K562 (cell line): ENCODE data around the gene RORC.

Experiments used
- CHD4 ChIP-seq: fragments of 200-600 bp; sonication (generic); IDR thresholded peaks from 3 replicates; pipeline ENCODE4 v1.6.1; 2012; ENCODE audit warnings: low read depth, mild to moderate bottlenecking, mixed read lengths, low read length, inconsistent platforms; ENCODE audit not compliant: insufficient read depth, insufficient replicate concordance, poor library complexity, severe bottlenecking
- MTA2 ChIP-seq: fragments of 450-650 bp; IDR thresholded peaks from 2 replicates; pipeline ENCODE4 v1.6.1; 2016; ENCODE audit warnings: low read depth
- MXI1 ChIP-seq: IDR thresholded peaks from 2 replicates; pipeline ENCODE4 v1.6.1; 2011; ENCODE audit warnings: low read depth, mild to moderate bottlenecking, improper control_type of control experiment, low read length
- POLR2A ChIP-seq: fragments of 450-650 bp; conservative IDR thresholded peaks from 2 replicates; pipeline ENCODE4 v1.6.1; 2016
- TBL1XR1 ChIP-seq, 2 experiments: IDR thresholded peaks; 2 replicates each; pipeline ENCODE4 v1.6.1; 2012; ENCODE audit warnings: improper control_type of control experiment in 2 of 2, low read length in 2 of 2, mild to moderate bottlenecking in 1 of 2
- ZNF212 ChIP-seq: fragments of 450-650 bp; formaldehyde crosslinking; IDR thresholded peaks from 2 replicates; pipeline ENCODE4 v1.4.0; 2020; ENCODE audit warnings: mild to moderate bottlenecking
- TF ChIP-seq, protein P1 (sequence below), 3 experiments: IDR thresholded peaks in 2 of 3; conservative IDR thresholded peaks in 1 of 3; 2 replicates each; pipeline ENCODE4 v1.5.1; 2011 to 2012; ENCODE audit warnings: low read length in 3 of 3, mild to moderate bottlenecking in 3 of 3, control low read depth in 2 of 3, improper control_type of control experiment in 1 of 3, inconsistent platforms in 1 of 3, low read depth in 1 of 3, mixed read lengths in 1 of 3, moderate library complexity in 1 of 3; ENCODE audit not compliant: insufficient read depth in 2 of 3

GRCh38 chr1:151802372-151802771 lies 29.2 kb downstream of the RORC start:
- no peak for TF ChIP-seq MTA2
- TF ChIP-seq, protein P1, sequence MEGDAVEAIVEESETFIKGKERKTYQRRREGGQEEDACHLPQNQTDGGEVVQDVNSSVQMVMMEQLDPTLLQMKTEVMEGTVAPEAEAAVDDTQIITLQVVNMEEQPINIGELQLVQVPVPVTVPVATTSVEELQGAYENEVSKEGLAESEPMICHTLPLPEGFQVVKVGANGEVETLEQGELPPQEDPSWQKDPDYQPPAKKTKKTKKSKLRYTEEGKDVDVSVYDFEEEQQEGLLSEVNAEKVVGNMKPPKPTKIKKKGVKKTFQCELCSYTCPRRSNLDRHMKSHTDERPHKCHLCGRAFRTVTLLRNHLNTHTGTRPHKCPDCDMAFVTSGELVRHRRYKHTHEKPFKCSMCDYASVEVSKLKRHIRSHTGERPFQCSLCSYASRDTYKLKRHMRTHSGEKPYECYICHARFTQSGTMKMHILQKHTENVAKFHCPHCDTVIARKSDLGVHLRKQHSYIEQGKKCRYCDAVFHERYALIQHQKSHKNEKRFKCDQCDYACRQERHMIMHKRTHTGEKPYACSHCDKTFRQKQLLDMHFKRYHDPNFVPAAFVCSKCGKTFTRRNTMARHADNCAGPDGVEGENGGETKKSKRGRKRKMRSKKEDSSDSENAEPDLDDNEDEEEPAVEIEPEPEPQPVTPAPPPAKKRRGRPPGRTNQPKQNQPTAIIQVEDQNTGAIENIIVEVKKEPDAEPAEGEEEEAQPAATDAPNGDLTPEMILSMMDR (IDR thresholded peaks at IDR 0.05 in 2 of 3, conservative IDR thresholded peaks at IDR 0.05 in 1 of 3; ENCODE audit: insufficient read depth in 2 of 3, low read depth in 1 of 3, low read length in 3 of 3): no peak
- no peak for TF ChIP-seq CHD4
- no peak for TF ChIP-seq ZNF212 (CRISPR knock-in tag)
- TF ChIP-seq MXI1: no peak
- no peak for TF ChIP-seq POLR2A
- no peak for TF ChIP-seq TBL1XR1 (IDR thresholded peaks at IDR 0.05; ENCODE audit: low read length in 2 of 2)
